Measurements from ENCODE around the gene ZNF25.
"Not testable (repeated sequence)": the region's sequence is repeated elsewhere in the genome, so short reads cannot be mapped to it uniquely, and the experiment has no call there.

ZNF25 gene

GRCh38 chr10:37976091-37976879 is at the start of gene ZNF25:
ZNF25 (minus strand) TSS chr10:37976647; CDS start chr10:37971722, 4,925 bp downstream.
- no peaks in the 10 kb centered on the region for H3K9me3 Mint-ChIP-seq
- peaks cover 30% of the 10 kb centered on the region for H3K4me1 Mint-ChIP-seq (ENCODE audit: low read depth)
- no peaks in the 10 kb centered on the region for H3K27me3 Mint-ChIP-seq
- H3K4me3 Mint-ChIP-seq: peak within 1 kb of the TSS; percentile 95
- peaks cover 13% of the 10 kb centered on the region for H3K36me3 Mint-ChIP-seq (ENCODE audit: low read depth)
- peak within 1 kb of the TSS; percentile 95 for H3K27ac Mint-ChIP-seq

- Mint-ChIP-seq H3K27ac (no peak overlapping the region), H3K27me3 (no peaks in the 10 kb centered on the region), H3K4me1 (ENCODE audit: low read depth) (peaks cover 30% of the 10 kb centered on the region), H3K4me3 (no peak overlapping the region), H3K9me3 (peaks cover 7% of the 10 kb centered on the region), H3K36me3 (ENCODE audit: low read depth) (peaks cover 90% of the 10 kb centered on the region)
These were observed 48.8 kb upstream of the ZNF25 start for GRCh38 chr10:38025283-38025682.

DNA sequence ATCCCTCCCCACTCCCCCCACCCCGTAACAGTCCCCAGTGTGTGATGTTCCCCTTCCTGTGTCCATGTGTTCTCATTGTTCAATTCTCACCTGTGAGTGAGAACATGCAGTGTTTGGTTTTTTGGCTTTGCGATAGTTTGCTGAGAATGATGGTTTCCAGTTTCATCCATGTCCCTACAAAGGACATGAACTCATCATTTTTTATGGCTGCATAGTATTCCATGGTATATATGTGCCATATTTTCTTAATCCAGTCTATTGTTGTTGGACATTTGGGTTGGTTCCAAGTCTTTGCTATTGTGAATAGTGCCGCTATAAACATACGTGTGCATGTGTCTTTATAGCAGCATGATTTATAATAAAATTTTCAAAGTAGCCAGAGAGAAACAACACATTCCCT is 42.7 kb upstream of the ZNF25 start:
- peaks cover 92% of the 10 kb centered on the region for H3K36me3 Mint-ChIP-seq (ENCODE audit: low read depth)
- H3K27ac Mint-ChIP-seq, H3K4me3 Mint-ChIP-seq, H3K27me3 Mint-ChIP-seq: not testable (repeated sequence)
- H3K4me1 Mint-ChIP-seq (ENCODE audit: low read depth): peaks cover 15% of the 10 kb centered on the region
- H3K9me3 Mint-ChIP-seq: peaks cover 16% of the 10 kb centered on the region

- no peaks in the 10 kb centered on the region for H3K27me3 Mint-ChIP-seq
- peaks cover 82% of the 10 kb centered on the region for H3K36me3 Mint-ChIP-seq (ENCODE audit: low read depth)
- no peak overlapping the region for H3K4me3 Mint-ChIP-seq
- no peak overlapping the region for H3K27ac Mint-ChIP-seq
- H3K4me1 Mint-ChIP-seq (ENCODE audit: low read depth): peaks cover 34% of the 10 kb centered on the region
- peaks cover 16% of the 10 kb centered on the region for H3K9me3 Mint-ChIP-seq
These were observed 39.9 kb upstream of the ZNF25 start for GRCh38 chr10:38016354-38016753.

DNA sequence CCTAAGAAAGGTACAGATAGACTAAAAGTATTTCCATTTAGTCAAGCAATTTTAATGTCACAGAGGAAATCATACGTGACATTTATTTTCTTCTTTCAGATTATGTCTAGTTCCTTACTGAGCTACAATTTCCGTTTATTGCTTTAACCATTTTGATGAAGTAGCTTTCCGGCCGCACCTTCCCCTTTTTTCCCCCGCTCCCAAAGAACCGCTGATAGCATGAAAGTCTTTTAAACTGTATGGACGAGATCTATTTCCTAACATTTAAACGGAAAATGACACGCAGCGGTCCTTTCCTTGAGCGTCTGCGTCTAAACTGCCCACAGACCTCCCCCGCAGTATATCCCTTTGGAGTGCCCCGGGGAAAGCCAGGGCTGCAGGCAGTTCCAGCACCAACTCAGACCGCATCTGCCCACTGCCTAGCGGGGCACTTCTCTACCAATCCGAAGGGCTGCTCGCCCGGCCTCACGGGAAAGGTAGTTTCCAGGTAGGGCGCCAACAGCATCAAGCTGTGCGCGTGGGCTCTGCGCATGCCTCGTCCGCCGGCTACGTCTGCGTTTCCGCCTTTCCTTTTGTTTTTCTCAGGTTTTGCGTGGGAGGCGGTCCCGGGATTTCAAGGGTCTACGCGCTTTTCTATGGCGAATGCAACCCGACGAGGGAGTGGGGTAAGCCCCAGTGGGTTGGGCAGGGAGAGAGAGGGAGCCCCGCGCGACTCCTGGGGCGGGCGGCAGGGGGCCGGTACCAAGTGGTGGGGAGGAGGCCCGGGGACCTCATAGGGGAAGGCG is 33.9 kb upstream of the ZNF25 start, which contains the start of gene ZNF33A:
ZNF33A (plus strand) TSS at position 557 of the 785 bp plus-strand sequence. CDS start 1,667 bp downstream, outside the sequence.
- H3K27ac Mint-ChIP-seq: peak within 1 kb of the TSS; percentile 98
- H3K36me3 Mint-ChIP-seq (ENCODE audit: low read depth): peaks cover 24% of the 10 kb centered on the region
- no peaks in the 10 kb centered on the region for H3K9me3 Mint-ChIP-seq
- peak within 1 kb of the TSS; percentile 90 for H3K4me3 Mint-ChIP-seq
- peaks cover 43% of the 10 kb centered on the region for H3K4me1 Mint-ChIP-seq (ENCODE audit: low read depth)
- H3K27me3 Mint-ChIP-seq: no peaks in the 10 kb centered on the region

DNA sequence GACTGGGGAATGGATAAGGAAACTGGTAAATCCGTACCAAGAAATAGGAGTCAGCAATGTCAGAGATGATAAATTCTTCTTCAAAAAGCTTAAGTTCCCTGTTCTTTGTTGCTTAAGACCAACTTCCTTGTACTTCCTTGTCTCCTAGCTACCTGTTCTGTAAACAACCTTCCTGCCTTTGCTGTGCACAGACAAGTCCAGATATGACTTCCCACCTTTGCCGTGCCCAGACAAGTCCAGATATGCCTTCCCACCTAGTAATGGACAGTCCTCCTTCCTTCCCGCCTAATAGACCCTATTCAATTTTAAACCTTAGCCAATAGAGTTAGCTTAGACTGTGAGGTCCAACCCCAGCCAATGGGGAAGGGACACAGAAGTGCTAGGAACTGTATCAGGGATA is 31.5 kb upstream of the ZNF25 start:
- H3K4me1 Mint-ChIP-seq (ENCODE audit: low read depth): peaks cover 31% of the 10 kb centered on the region
- no peaks in the 10 kb centered on the region for H3K27me3 Mint-ChIP-seq
- H3K9me3 Mint-ChIP-seq: no peaks in the 10 kb centered on the region
- H3K27ac Mint-ChIP-seq: no peak overlapping the region
- no peak overlapping the region for H3K4me3 Mint-ChIP-seq
- H3K36me3 Mint-ChIP-seq (ENCODE audit: low read depth): peaks cover 12% of the 10 kb centered on the region

- Mint-ChIP-seq H3K27ac (no peak overlapping the region), H3K36me3 (ENCODE audit: low read depth) (peaks cover 9% of the 10 kb centered on the region), H3K4me1 (ENCODE audit: low read depth) (peaks cover 26% of the 10 kb centered on the region), H3K9me3 (no peaks in the 10 kb centered on the region), H3K4me3 (no peak overlapping the region), H3K27me3 (no peaks in the 10 kb centered on the region)
These were observed 31.1 kb upstream of the ZNF25 start for GRCh38 chr10:38007551-38007950.

- Mint-ChIP-seq H3K4me1 (ENCODE audit: low read depth) (no peaks in the 10 kb centered on the region), H3K27me3 (no peaks in the 10 kb centered on the region), H3K9me3 (no peaks in the 10 kb centered on the region), H3K36me3 (ENCODE audit: low read depth) (no peaks in the 10 kb centered on the region), H3K4me3 (no peak overlapping the region), H3K27ac (no peak overlapping the region)
These were observed 27.1 kb upstream of the ZNF25 start for GRCh38 chr10:38003588-38003987.

- Mint-ChIP-seq H3K27me3 (no peaks in the 10 kb centered on the region), H3K4me3 (no peak overlapping the region), H3K4me1 (ENCODE audit: low read depth) (no peaks in the 10 kb centered on the region), H3K36me3 (ENCODE audit: low read depth) (no peaks in the 10 kb centered on the region), H3K9me3 (no peaks in the 10 kb centered on the region), H3K27ac (no peak overlapping the region)
These were observed 26.6 kb upstream of the ZNF25 start for GRCh38 chr10:38003026-38003425.

- H3K27ac Mint-ChIP-seq; H3K4me1 Mint-ChIP-seq (ENCODE audit: low read depth); H3K36me3 Mint-ChIP-seq (ENCODE audit: low read depth); H3K27me3 Mint-ChIP-seq; H3K4me3 Mint-ChIP-seq; H3K9me3 Mint-ChIP-seq: not testable (repeated sequence)
These were observed 24.0 kb upstream of the ZNF25 start for GRCh38 chr10:38000474-38000873.

GRCh38 chr10:37998920-37999319 is 22.5 kb upstream of the ZNF25 start:
- H3K4me3 Mint-ChIP-seq; H3K4me1 Mint-ChIP-seq (ENCODE audit: low read depth); H3K36me3 Mint-ChIP-seq (ENCODE audit: low read depth); H3K9me3 Mint-ChIP-seq; H3K27ac Mint-ChIP-seq; H3K27me3 Mint-ChIP-seq: not testable (repeated sequence)

GRCh38 chr10:37992083-37992482 is 15.6 kb upstream of the ZNF25 start:
- H3K36me3 Mint-ChIP-seq (ENCODE audit: low read depth): no peaks in the 10 kb centered on the region
- H3K9me3 Mint-ChIP-seq: no peaks in the 10 kb centered on the region
- H3K4me1 Mint-ChIP-seq (ENCODE audit: low read depth): no peaks in the 10 kb centered on the region
- no peak overlapping the region for H3K27ac Mint-ChIP-seq
- no peak overlapping the region for H3K4me3 Mint-ChIP-seq
- peaks cover 4% of the 10 kb centered on the region for H3K27me3 Mint-ChIP-seq

- H3K27ac Mint-ChIP-seq: no peak overlapping the region
- no peak overlapping the region for H3K4me3 Mint-ChIP-seq
- H3K27me3 Mint-ChIP-seq: peaks cover 4% of the 10 kb centered on the region
- no peaks in the 10 kb centered on the region for H3K9me3 Mint-ChIP-seq
- H3K36me3 Mint-ChIP-seq (ENCODE audit: low read depth): no peaks in the 10 kb centered on the region
- no peaks in the 10 kb centered on the region for H3K4me1 Mint-ChIP-seq (ENCODE audit: low read depth)
These were observed 15.2 kb upstream of the ZNF25 start for GRCh38 chr10:37991655-37992054.

DNA sequence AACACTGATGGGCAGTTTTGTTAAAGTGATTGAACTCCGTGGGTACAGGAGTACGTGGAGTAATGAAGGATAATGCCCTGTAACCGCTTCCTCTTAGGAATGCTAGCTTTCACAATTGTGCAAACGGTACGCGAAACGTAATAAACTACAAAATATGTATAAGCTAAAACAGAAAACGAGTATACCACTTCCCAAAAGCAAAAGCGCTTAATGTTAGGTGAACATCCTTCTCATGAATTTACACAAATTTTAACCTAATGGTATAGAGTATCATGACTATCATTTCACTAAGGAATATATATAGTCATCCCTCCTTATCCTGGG is 395 bp upstream of the ZNF25 start:
- Mint-ChIP-seq H3K9me3 (no peaks in the 10 kb centered on the region), H3K4me3 (peak overlapping the region; percentile 95), H3K4me1 (ENCODE audit: low read depth) (peaks cover 30% of the 10 kb centered on the region), H3K27ac (peak overlapping the region; percentile 95), H3K27me3 (no peaks in the 10 kb centered on the region), H3K36me3 (ENCODE audit: low read depth) (peaks cover 13% of the 10 kb centered on the region)

DNA sequence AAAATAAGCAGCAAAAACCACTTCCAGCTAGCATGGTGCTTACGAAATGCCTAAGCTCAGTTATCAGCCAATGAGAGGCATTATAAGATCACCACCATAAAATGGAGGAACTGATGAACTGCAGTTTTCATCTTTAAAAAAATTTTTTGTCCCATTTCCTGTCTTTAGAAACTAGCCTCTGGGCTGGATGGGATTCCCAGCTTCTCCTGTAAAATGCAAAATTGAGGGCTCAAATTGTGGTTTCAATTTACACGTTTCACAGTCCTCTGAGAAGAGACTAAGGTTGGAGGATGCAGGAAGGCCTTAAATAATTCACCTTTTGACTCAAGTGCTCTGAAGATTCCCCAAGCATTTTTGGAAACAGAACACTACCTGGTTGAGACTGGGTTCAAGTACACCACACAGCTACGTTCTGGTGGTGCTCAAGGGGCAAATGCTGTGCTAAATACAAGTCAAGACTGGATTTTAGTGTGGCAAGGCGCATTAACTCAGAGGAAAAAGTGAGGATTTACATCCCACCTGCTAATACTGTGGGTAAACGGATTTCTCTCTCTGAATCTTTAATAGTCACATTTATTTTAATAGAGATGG is 951 bp downstream of the ZNF25 start:
- H3K9me3 Mint-ChIP-seq: no peaks in the 10 kb centered on the region
- peak overlapping the region; percentile 95 for H3K4me3 Mint-ChIP-seq
- peak overlapping the region; percentile 95 for H3K27ac Mint-ChIP-seq
- peaks cover 30% of the 10 kb centered on the region for H3K4me1 Mint-ChIP-seq (ENCODE audit: low read depth)
- peaks cover 17% of the 10 kb centered on the region for H3K36me3 Mint-ChIP-seq (ENCODE audit: low read depth)
- H3K27me3 Mint-ChIP-seq: no peaks in the 10 kb centered on the region
